Measurements from ENCODE around the gene EHMT1.
"Not testable (repeated sequence)": the region's sequence is repeated elsewhere in the genome, so short reads cannot be mapped to it uniquely, and the experiment has no call there.

Gene EHMT1

DNA sequence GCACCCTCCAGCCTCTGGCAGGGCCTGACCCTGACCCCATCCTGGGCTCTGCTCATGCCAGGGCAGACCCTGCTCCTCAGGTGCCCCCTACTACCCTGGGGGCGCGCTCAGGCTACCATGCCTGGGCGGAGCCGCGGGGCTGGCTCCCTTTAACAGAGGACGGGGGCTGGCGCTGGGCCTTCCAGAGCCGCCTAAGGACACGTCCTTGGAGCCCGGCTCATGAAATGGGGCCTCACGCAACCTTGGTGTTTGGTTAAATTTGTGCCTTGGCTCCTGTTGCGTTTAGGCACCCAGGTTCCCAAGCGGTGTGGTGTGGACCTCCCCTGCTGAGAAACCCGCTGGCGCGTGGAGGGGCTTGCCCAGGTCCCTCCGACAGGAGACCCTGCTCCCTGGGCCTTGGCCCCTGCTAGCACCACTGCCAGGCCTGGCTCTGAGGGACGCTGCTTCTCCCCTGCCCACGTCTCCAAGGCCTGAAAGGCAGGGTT is 3.4 kb upstream of the EHMT1 start:
- DNase-seq, result no peak

DNA sequence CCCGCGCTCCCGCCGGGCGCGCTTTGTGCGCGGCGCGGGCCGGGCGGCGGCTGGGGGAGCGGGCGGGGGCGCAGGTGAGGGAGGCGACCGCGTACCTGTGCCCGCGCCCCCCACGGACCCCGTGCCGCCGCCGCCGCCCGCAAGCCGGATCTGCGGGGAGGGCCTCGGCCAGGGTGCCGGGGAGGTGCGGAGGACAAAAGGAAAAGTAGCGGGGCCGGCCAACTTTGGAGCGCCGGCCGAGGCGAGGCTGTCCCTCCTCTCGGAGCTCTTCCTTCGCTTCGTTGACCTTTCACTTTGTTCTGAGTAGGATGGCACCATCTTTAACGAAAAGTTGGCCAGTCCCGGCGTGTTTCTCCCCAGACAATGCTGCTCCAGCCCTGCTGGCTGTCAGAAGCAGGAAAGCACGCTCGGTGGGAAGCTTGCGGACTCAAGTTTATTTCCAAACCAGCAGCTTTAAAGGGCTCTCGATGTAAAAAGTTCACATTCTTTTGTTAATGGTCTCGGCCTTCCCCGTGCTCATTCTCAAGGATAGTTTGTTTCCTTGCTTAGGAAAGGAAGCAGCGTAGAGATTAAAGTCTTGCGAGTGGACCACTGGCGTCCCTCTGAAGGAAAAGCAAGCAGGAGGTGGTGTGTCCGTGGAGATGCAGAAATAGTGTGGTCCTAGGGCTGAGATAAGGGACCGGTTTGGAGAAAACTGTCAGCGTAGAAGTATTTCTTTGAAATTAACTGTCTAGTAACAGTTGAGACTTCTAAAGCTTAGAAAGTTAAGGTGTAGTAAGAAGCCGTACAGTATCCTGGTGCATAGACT is 639 bp downstream of the EHMT1 start:
- no peak for DNase-seq

DNA sequence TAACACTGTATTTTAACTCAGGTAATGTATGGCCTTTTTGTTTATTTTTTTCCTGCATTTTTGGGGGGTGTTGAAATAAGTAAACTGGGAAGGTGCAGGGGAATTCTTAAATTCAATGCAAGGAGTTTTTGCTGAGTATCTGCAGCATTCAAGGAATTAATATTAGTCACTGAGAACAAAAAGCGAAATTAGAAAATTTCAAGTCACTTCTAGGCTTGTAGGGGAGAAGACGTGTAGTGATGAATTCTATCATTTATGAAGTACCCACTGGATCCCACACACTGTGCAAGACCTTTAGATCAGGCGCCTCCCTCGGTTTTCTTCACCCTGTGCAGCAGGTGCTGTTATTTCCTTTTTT is 1.2 kb downstream of the EHMT1 start:
- DNase-seq, result no peak

DNA sequence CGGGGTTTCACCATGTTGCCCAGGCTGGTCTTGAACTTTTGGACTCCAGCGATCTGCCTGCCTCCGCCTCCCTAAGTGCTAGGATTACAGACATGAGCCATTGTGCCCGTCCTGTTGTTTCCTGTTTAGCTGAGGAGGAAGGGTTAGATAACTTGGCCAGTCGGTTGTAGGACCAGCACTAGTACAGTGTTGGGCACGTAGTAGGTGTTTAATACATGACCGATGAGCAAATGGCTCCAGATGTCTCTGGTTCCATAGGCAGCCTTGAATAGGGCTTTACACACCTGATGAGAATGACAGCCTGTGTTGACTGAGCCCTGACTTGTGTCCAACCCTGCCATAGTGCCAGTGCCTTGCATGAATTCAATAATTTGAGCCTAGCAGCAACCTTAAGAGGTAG is 1.8 kb downstream of the EHMT1 start:
- DNase-seq, result no peak

DNA sequence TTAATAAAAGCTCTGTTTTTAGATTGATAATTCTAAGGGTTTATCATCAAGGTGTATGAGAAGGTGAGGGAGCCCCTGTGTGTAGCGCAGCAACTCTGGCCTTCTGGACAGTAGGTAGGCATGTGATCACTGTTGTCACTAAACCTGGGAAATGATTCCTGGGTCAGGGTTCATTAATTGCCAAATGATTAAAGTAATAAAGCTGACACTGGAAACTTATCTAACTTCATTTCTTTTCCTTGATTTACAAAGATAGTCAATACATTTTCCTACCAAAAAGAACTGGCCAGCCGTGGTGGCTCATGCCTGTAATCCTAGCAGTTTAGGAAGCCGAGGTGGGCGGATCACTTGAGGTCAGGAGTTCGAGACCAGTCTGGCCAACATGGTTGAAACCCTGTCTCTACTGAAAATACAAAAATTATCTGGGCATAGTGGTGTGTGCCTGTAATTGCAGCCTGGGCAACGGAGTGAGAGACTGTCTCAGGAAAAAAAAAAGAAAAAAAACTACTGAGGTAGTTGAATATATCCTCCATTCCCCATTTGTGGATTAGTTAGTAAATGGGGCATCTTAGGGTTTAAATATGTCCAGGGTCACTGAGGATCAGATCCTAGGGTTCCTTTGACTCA is 2.4 kb downstream of the EHMT1 start:
- DNase-seq, result no peak

- DNase-seq, result not testable (repeated sequence)
These were observed 3.4 kb downstream of the EHMT1 start for GRCh38 chr9:137622211-137622610.

- no peak for DNase-seq
These were observed 7.7 kb downstream of the EHMT1 start for GRCh38 chr9:137626464-137626863.

DNA sequence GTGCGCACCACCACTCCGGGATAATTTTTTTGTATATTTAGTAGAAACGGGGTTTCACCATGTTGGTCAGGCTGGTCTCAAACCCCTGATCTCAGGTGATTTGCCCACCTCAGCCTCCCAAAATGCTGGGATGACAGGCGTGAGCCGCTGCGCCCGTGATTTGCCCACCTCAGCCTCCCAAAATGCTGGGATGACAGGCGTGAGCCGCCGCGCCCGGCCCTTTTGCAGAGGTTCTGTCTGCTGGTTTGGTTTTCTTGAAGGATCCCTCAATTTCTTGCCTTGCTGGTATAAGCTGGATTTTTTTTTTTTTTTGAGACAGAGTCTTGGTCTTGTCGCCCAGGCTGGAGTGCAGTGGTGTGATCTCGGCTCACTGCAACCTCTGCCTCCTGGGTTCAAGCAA is 8.6 kb downstream of the EHMT1 start:
- DNase-seq, result not testable (repeated sequence)

DNA sequence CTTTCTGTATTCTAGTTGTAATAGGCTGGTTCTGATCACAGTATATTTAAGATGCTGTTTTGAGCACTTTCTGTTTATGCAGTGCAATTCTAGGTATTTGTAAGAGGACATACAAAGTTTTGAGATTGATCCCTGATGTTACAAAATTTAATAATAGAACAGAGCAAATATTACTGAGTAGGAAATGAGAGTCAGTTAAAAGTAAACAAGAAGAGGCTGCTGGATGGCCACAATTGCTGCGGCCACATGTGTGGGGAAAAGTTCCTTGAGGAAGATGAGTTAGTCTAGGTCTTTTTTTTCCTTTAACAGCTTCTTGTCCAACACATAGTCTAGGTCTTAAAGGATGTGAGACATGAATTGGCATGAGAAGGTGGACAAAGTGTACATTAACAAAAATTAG is 11.3 kb downstream of the EHMT1 start:
- DNase-seq, result no peak

DNA sequence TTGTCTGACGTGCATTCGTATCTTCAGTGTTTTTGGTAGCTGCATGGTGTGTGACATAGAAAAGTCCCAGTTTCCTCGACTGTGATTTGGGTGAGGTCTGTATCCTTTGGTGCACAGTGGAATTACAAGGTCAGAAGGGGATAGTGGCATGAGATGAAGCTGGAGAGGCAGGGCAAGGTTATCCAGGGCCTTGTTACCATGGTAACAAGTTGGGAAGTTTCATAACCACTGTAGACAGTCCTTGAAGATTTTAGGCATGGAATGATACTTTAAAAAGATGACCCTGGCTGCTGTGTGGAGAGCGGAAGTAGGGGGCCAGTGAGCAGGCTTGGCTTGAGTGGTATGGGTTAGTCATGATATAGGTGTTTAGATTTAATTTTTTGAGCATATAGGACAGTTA is 11.9 kb downstream of the EHMT1 start:
- no peak for DNase-seq

GRCh38 chr9:137631345-137632229 is 12.8 kb downstream of the EHMT1 start:
- no peak for DNase-seq

DNA sequence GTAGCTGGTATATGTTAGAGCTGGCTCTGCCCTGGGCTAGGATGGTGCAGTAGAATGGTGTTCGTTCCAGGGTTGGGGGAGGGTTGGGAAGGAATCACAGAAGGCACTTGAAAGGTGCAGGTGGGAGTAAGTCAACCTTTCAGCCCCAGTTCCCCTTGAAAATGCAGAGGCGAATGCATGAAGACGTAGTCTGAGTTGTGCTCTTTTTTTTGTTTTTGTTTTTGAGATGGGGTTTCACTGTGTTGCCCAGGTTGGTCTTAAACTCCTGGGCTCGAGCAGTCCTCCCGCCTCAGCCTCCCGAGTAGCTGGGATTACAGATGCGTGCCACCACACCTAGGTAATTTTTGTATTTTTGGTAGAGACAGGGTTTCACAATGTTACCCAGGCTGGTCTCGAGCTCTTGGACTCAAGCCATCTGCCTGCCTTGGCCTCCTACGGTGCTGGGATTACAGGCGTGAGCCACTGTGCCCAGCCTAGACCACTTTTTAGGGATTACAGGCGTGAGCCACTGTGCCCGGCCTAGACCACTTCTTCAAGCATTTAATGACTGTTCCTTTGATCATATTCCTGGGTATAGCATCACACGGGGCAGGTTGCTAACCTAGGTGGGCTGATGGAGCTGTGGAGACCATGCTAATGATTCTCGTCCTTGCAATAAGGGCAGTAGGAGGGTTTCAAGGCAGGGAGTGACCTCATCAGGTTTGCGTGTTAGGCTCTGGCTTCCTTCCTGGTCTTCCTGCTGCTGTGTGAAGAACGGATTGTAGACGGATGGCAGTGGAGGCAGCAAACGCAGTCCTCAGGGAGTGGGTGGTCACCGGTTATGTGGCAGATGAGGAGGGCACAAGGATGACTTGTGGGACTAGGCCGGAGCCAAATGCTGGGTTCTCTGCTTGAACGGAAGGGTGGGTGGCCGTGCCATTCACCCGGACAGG is 13.7 kb downstream of the EHMT1 start:
- no peak for DNase-seq

DNA sequence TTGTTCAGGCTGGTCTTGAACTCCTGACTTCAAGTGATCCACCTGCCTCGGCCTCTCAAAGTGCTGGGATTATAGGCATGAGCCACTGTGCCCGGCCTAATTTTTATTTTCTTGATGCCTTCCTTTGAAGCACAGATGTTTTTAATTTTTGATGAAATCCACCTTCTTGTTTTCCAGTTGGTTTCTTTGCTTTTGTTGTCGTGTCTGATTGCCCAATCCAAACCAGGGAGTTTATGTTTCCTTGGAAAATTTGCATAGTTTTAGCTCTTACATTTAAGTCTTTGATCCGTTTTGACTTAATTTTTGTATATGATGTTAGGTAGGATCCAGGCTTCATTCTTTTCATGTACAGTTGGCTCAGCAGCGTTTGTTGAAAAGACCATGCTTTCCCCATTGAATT is 15.2 kb downstream of the EHMT1 start:
- DNase-seq, result no peak

DNA sequence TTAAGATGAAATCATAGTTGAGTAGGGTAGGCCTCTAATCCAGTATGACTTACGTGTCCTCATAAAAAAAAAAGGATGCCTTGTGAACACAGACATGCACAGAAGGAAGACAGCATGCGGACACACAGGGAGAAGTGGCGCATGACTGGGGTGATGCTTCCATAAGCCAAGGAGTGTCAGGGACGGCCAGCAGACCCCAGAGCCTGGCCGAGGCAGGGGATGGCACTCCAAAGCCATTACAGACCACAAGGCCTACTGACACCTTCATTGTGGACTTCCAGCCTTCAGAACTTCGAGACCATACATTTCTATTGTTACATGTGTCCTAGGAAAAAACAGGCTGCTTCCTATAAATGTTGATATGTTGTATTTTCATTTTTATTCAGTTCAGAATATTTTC is 19.9 kb downstream of the EHMT1 start:
- DNase-seq, result no peak

DNA sequence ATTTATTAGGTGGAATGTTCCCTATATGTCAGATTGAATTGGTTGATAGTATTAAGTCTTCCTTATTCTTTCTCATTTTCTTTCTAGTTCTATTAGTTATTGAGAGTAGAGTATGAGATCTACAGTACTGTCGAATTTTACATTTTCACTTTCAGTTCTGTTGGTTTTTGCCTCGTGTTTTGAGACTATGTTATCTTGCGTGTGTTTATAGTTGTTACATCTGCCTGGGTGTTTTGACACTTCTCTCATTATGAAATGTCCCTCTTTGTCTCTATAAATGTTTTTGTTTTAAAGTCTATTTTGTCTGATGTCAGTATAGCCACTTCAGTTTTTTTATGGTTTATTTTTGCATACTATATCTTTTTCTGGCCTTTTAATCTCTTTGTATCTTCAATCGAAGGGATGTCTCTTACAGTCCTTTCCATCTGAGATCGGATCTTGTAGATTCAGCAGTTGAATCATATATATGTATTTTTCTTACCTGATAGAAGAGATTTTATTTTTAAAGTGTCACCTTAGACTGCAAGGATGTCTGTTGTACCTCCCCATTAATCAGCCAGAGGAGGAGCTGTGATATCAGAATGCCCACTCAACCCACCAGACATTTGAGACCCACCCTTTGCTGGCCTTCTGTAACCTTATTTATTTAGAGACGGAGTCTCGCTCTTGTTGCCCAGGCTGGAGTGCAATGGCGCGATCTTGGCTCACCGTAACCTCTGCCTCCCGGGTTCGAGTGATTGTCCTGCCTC is 20.7 kb downstream of the EHMT1 start:
- DNase-seq, result no peak

DNA sequence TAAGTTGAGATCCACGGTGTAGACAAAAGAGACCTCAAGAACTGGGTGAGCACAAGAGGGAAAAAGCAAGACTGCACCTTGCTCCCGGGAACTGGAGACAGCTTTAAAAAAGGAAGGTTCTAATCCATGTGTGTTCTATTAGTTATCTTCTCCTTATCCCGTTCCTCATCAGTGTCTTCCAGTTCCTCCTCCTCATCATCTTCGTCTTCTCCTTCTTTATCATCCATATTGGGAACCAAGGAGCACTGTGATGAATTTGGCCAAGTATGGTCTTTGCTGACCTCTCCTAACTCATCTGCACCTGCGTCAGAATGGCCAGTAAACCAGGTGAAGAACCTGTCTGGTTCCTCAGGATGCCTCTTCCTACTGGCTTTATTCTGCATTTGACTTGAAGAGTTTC is 22.1 kb downstream of the EHMT1 start:
- no peak for DNase-seq

GRCh38 chr9:137642118-137642601 is 23.4 kb downstream of the EHMT1 start:
- no peak for DNase-seq

GRCh38 chr9:137642892-137643291 is 24.1 kb downstream of the EHMT1 start:
- DNase-seq, result no peak

- no peak for DNase-seq
These were observed 25.1 kb downstream of the EHMT1 start for GRCh38 chr9:137643921-137644320.

DNA sequence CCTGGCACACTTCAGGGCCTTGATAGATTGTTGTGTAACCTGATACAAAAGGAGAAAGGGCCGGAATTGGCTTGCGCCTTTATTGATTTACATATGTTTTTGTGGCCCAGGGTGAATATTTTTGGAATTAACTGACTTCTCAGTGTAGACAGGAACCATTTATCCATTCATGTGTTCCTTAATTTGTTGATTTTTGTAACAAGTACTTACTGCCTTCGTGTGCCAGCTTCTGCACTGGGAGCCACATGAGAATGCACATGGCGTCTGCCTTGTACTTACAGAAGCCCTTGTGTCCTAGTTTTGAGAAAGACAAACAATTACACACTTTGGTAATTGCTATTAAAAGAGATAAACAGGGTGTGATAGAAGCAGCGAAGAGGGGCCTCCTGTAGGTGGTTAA is 26.4 kb downstream of the EHMT1 start:
- DNase-seq, result no peak

GRCh38 chr9:137646341-137646740 is 27.5 kb downstream of the EHMT1 start:
- DNase-seq, result no peak

All from NK-92 treated with Interleukin-12 subunit alpha and Interleukin-12 subunit beta, amount 100 ng/mL, for 24 hours (cell line).